ENCODE results near the gene PLXNA4.

DNA sequence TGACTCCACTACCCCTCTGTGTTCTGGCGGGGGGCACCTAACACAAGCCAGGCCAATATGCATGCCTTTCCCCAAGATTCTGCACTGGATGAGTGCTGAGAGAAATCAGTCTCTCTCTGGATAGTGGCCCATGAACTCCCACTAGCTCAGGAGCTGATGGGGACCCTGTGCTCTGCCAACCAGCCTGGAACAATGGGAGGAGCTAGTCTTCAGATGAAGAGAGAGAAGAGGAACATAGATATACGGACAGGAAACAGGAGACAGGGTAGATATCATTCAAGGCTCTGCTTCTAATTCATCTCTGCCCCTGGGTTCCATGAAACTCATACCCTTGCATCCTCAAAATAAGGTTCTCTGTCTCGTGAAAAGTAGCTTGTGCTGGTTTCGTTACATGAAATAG lies 27.9 kb upstream of the PLXNA4 start:
- no peak for TF ChIP-seq POLR2A (IDR thresholded peaks at IDR 0.05)
- TF ChIP-seq POLR2AphosphoS5 (IDR thresholded peaks at IDR 0.05): no peak
